NCI-H2029 (cell line): ENCODE results near the gene RNF11.
"Not testable (repeated sequence)": the region's sequence is repeated elsewhere in the genome, so short reads cannot be mapped to it uniquely, and the experiment has no call there.

Experiments used
- DNase-seq: peaks from one replicate; lab custom pipeline; 2025; lab: John Stamatoyannopoulos, UW

RNF11 gene

DNA sequence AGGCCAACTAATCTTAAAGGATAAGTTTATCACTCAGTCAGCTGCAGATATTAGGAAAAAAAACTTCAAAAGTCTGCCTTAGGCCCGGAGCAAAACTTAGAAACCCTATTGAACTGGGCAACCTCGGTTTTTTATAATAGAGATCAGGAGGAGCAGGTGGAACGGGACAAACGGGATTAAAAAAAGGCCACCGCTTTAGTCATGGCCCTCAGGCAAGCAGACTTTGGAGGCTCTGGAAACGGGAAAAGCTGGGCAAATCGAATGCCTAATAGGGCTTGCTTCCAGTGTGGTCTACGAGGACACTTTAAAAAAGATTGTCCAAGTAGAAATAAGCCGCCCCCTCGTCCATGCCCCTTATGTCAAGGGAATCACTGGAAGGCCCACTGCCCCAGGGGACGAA, 7.6 kb upstream of the RNF11 start:
- not testable (repeated sequence) for DNase-seq

- no peak for DNase-seq
Observed at GRCh38 chr1:51230501-51231078, 5.5 kb upstream of the RNF11 start.

DNA sequence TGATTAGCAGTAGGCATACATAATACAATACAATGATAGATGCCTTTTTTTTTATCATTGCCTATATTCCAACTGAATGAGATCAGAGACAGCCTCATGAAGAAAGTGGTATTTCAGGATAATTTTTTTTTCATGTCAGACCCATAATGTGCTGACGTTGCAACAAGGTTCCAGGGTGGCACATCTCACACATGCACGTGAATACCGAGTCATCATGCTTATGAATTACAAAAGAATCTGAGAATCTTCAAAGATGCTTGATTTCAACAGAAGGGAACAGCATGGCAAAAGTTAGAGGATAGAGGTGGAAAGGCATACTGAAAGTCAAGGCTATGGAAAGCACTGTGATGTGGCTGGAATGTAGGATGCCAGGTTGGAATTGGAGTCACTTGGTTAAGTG, 5.0 kb upstream of the RNF11 start:
- no peak for DNase-seq

- DNase-seq = no peak
Observed at GRCh38 chr1:51231896-51232295, 4.2 kb upstream of the RNF11 start.

DNA sequence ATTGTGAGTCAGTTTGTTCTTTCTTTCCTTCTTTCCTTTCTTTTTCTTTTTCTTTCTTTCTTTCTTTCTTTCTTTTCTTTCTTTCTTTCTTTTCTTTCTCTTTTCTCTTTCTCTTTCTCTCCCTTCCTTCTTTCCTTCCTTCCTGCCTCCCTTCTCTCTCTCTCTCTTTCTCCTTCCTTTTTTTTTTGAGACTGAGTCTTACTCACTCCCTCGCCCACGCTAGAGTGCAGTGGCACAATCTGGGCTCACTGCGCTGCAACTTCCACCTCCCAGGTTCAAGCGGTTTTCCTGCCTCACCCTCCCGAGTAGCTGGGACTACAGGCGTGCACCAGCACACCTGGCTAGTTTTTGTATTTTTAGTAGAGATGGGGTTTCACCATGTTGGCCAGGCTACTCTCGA, 1.8 kb upstream of the RNF11 start:
- not testable (repeated sequence) for DNase-seq

- DNase-seq = peak; percentile 98
Observed at GRCh38 chr1:51234721-51235425, 1.2 kb upstream of the RNF11 start.

- DNase-seq = peak; percentile 84
Observed at GRCh38 chr1:51236531-51237350, 668 bp downstream of the RNF11 start.

DNA sequence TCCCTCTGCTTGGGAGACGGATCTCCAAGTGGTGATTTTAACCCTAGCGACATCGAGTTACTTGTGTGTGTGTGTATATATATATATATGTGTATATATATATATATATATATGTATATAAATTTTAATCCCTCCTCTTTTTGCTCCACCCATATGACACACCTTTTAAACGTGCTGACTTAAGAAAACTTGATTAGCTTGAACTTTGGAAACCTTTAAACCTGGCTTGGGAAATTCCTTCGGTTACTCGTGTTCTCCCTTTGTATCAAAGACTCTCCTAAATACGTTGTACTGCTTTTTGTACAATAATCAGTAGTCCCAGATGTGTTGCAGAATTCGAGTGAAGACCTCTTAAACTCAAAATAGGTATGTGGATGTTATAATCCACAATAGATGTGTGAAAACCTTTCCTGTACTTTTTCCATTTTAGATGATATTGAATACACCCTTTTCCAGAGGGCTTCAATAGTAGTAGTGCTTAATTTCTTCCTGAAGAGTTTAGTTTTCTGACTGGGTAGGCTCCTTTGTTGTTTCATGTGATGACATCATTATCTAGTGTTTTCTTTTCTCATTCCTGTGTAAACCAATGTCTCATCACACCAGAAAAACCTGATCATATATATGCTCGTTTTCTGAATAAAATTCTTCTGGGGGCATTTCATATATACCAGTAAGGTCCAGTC, 1.4 kb downstream of the RNF11 start:
- DNase-seq = peak; percentile 65

- DNase-seq = peak; percentile 65
Observed at GRCh38 chr1:51238034-51238403, 1.9 kb downstream of the RNF11 start.

DNA sequence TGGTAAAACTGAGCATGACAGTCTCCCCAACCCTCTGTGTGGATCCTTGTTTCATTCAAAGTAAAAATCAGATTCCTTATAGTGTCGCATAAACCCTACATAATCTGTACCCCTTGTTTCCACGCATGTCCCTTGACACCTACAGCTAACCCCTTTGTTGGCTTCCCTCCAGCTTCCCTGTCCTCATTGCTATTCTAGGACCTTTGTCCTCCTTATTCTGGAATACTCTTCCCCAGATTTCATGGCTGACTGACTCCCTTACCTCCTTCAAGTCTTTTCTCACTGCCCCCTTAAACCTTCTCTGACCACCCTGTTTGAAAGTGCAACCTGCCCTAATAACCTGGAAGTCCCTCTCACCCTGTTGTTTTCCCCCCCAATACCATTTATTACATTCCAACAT, 4.0 kb downstream of the RNF11 start:
- peak; percentile 25 for DNase-seq

DNA sequence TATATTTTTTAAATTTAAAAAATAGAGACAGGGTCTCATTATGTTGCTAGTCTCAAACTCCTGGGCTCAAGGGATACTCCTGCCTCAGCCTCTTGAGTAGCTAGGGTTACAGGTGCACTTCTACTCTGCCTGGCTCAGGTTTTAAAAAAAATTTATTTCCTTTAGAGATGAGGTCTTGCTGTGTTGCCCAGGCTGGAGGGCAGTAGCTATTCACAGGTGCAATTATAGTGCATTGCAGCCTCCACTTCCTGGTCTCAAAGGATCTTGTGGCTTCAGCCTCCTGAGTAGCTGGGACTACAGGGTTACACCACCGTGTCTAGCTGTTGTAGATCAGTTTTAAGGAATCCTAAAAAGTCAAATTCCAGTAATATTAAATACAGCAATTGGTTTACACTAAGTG, 5.0 kb downstream of the RNF11 start:
- peak; percentile 47 for DNase-seq

DNA sequence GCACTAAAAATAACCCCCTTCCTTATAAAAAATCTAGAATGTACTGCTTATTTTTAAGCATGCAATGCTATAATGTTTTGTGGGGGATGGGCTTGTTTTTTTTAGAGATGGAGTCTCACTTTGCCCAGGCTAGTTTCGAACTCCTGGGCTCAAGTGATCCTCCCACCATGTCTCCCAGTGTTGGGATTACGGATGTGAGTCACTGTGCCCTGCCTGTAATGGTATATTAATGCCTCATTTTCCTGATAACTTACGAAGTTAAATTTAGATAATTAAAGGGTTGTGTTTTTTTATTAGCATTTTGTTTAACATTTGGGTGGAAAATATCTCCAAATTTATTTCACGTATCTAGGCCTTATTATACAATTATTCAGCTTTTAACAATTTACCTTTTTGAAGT, 6.5 kb downstream of the RNF11 start:
- no peak for DNase-seq

DNA sequence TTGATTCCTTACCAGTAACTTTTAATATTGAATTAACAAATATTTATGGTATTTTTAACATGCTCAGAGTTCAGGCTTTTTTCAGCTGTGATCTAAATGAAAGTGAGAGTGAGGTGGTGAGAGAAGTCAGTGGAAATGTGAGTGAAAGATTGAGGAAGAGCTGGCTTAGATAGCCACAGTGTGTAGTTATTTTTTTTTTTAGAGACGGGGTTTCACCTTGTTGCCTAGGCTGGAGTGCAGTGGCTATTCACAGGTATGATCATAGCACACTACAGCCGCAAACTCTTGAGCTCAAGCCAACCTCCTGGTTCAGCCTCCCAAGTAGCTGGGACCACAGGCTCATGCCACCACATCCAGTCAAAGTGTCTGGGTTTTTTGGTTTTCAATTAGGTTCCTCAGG, 10.9 kb downstream of the RNF11 start:
- DNase-seq = no peak

- no peak for DNase-seq
Observed at GRCh38 chr1:51247499-51247898, 11.4 kb downstream of the RNF11 start.

- DNase-seq = no peak
Observed at GRCh38 chr1:51249445-51249844, 13.4 kb downstream of the RNF11 start.

- DNase-seq = not testable (repeated sequence)
Observed at GRCh38 chr1:51250729-51251128, 14.7 kb downstream of the RNF11 start.

GRCh38 chr1:51251165-51251564, 15.1 kb downstream of the RNF11 start:
- DNase-seq = not testable (repeated sequence)

GRCh38 chr1:51252366-51252765, 16.3 kb downstream of the RNF11 start:
- DNase-seq = no peak

- DNase-seq = no peak
Observed at GRCh38 chr1:51253691-51254090, 17.6 kb downstream of the RNF11 start.

- no peak for DNase-seq
Observed at GRCh38 chr1:51255331-51255730, 19.3 kb downstream of the RNF11 start.

DNA sequence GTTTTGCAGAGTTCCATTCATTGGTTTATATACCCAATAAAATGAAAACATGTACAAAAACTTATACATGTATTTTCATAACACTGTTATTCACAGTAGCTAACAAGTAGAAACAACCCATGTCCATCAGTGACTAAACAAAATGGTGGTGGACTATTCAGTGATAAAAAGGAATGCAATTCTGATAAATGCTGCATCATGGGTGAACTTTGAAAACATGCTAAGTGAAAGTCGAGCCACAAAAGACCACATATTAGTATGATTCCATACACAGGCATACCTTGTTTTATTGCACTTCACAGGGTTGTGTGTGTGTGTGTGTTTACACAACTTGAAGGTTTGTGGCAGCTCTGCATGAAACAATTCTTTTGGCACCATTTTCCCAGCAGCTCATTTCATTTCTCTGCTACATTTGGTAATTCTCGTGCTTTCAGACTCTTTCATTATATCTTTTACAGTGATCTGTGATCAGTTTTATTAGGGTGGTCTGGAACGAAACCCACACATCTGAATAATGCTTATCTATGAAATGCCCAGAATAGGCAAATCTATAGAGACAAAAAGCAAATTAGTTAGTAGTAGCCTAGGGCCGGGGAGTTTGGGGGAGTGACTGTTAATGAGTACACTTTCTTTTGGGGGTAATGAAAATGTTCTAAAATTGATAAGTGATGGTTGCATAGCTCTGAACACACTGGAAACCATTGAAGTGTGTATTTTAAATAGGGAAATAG, 27.2 kb downstream of the RNF11 start:
- no peak for DNase-seq

DNA sequence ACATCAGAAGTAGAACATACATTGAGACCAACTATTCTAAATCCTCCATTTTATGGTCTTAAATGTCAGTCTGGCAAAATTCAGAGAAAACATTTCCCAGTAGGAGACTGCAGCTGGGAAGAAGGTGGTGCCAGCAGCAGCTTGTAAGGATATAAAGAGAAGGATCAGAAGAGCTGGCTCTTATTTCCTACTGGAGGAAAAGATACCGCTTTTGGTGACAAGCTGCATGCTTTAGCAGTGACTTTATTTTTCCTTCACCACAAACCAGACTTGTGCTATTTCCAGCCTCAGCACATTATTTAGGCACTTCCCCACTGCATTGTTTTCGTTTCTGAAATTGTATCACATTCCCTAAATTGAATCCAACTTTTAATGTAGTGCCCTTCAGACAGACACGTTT, 28.4 kb downstream of the RNF11 start:
- DNase-seq = no peak
